WERI-Rb-1 (cell line): ENCODE results near the gene RNF220.

ENCODE experiments used
- DNase-seq: peaks from one replicate; pipeline ENCODE4 v3.0.0-alpha.2; 2020
- H3K27ac ChIP-seq: fragments of 250-450 bp; sonication (Bioruptor Pico); 2 replicates; pipeline ENCODE4 v1.5.1; 2020; ENCODE audit warnings: mild to moderate bottlenecking, moderate library complexity
- H3K27me3 ChIP-seq: fragments of 250-450 bp; sonication (Bioruptor Pico); 2 replicates; pipeline ENCODE4 v1.5.1; 2021; ENCODE audit warnings: mild to moderate bottlenecking, low read depth, moderate library complexity; ENCODE audit not compliant: insufficient read depth, severe bottlenecking
- H3K36me3 ChIP-seq: fragments of 250-450 bp; sonication (Bioruptor Pico); 2 replicates; pipeline ENCODE4 v1.5.1; 2020; ENCODE audit warnings: mild to moderate bottlenecking, moderate library complexity
- H3K4me3 ChIP-seq: 2 replicates; pipeline ENCODE4 v1.5.1; 2011; ENCODE audit warnings: low read depth, mild to moderate bottlenecking, control low read depth, low read length
- H3K9me3 ChIP-seq: fragments of 250-450 bp; sonication (Bioruptor Pico); 2 replicates; pipeline ENCODE4 v1.5.1; 2021; ENCODE audit warnings: mild to moderate bottlenecking, moderate library complexity; ENCODE audit not compliant: severe bottlenecking
- CTCF ChIP-seq: IDR thresholded peaks from 2 replicates; pipeline ENCODE4 v1.5.1; 2011; ENCODE audit warnings: low read depth, mild to moderate bottlenecking, control low read depth, inconsistent platforms, low read length

Gene RNF220

GRCh38 chr1:44508397-44508745 lies 103.3 kb downstream of the RNF220 start:
- Histone ChIP-seq H3K27me3 (no peaks in the 10 kb centered on the region), H3K27ac (no peak overlapping the region), H3K36me3 (no peaks in the 10 kb centered on the region), H3K9me3 (no peaks in the 10 kb centered on the region), H3K4me3 (no peak overlapping the region)
- DNase-seq, result no peak
- TF ChIP-seq CTCF, result no peak

- Histone ChIP-seq H3K27me3 (no peaks in the 10 kb centered on the region), H3K27ac (no peak overlapping the region)
- no peak for TF ChIP-seq CTCF
Measured at GRCh38 chr1:44511363-44511762, 106.3 kb downstream of the RNF220 start.

GRCh38 chr1:44511769-44512168 lies 106.7 kb downstream of the RNF220 start:
- H3K4me3 ChIP-seq, result no peak overlapping the region
- no peak for DNase-seq
- H3K36me3 ChIP-seq, result no peaks in the 10 kb centered on the region
- no peaks in the 10 kb centered on the region for H3K9me3 ChIP-seq
- no peak overlapping the region for H3K27ac ChIP-seq
- no peak for TF ChIP-seq CTCF
- no peaks in the 10 kb centered on the region for H3K27me3 ChIP-seq

More at GRCh38 chr1:44511363-44511762, 106.3 kb downstream of the RNF220 start:
- no peaks in the 10 kb centered on the region for H3K36me3 ChIP-seq
- no peak overlapping the region for H3K4me3 ChIP-seq
- no peak for DNase-seq
- H3K9me3 ChIP-seq, result no peaks in the 10 kb centered on the region

- no peaks in the 10 kb centered on the region for H3K36me3 ChIP-seq
- H3K27ac ChIP-seq, result peak overlapping the region; percentile 17
- no peak overlapping the region for H3K4me3 ChIP-seq
- no peak for TF ChIP-seq CTCF
- no peaks in the 10 kb centered on the region for H3K27me3 ChIP-seq
- no peaks in the 10 kb centered on the region for H3K9me3 ChIP-seq
- peak; percentile 84 for DNase-seq
Measured at GRCh38 chr1:44512313-44512885, 107.3 kb downstream of the RNF220 start.

- Histone ChIP-seq H3K27me3 (no peaks in the 10 kb centered on the region), H3K36me3 (no peaks in the 10 kb centered on the region), H3K27ac (0 out of 2 replicates have a peak overlapping the region, but pooled peaks have one; percentile 17), H3K4me3 (no peak overlapping the region), H3K9me3 (no peaks in the 10 kb centered on the region)
- no peak for DNase-seq
- no peak for TF ChIP-seq CTCF
Measured at GRCh38 chr1:44513111-44513510, 108.1 kb downstream of the RNF220 start.

- H3K27me3 ChIP-seq, result no peaks in the 10 kb centered on the region
- H3K4me3 ChIP-seq, result no peak overlapping the region
- H3K9me3 ChIP-seq, result no peaks in the 10 kb centered on the region
- TF ChIP-seq CTCF, result no peak
- H3K27ac ChIP-seq, result no peak overlapping the region
- no peak for DNase-seq
- no peaks in the 10 kb centered on the region for H3K36me3 ChIP-seq
Measured at GRCh38 chr1:44514673-44515072, 109.6 kb downstream of the RNF220 start.
